ENCODE measurements around the gene TTC28. TPM values are rescaled to one million over a fixed set of nuclear protein-coding genes. Genes with fewer than 3 reads are reported as not detected.
A peak's percentile ranks its signal among the peaks of the same experiment; 100 is the strongest.
"Not testable (repeated sequence)": the region's sequence is repeated elsewhere in the genome, so short reads cannot be mapped to it uniquely, and the experiment has no call there.

Gene TTC28
- total RNA-seq, 1 experiment from 2014 or later = 7.1 TPM

GRCh38 chr22:28105988-28106387, 573.7 kb downstream of the TTC28 start:
- no peak for DNase-seq (ENCODE audit: low read depth)

GRCh38 chr22:28105413-28105812, 574.2 kb downstream of the TTC28 start:
- peak; percentile 27 for DNase-seq (ENCODE audit: low read depth)

- no peak for DNase-seq (ENCODE audit: low read depth)
These were observed 576.0 kb downstream of the TTC28 start for GRCh38 chr22:28103596-28103995.

DNA sequence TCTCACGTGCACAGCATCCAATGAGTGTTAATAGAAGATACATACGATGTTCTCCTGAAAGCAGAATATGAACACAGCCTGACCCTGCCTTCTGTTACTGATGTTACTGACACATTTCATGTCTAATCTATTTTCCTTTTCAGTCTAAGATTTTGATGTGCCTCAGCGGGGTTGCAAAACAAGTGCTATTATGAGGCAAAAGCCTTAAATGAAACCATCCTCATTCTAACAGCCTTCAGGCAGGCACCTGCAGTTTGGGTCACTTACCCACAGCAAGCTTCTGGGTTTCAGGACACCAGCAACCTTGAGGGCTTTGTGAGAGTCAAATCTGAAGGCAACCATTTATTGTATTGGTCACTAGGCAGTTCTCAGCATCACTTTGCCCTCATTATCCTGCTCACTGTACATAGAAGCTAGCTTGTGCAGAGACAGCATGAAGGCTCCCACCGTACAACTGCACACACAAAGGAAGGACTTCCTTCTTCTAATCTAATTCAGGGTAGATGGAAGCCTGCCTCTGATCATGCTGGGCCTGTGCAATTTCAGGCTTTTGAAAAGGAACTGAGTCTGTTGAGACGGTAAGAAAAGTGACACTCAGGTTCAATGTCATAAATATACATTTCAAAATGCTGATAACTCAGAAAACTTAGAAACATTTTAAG, 577.4 kb downstream of the TTC28 start:
- DNase-seq (ENCODE audit: low read depth) = no peak

DNA sequence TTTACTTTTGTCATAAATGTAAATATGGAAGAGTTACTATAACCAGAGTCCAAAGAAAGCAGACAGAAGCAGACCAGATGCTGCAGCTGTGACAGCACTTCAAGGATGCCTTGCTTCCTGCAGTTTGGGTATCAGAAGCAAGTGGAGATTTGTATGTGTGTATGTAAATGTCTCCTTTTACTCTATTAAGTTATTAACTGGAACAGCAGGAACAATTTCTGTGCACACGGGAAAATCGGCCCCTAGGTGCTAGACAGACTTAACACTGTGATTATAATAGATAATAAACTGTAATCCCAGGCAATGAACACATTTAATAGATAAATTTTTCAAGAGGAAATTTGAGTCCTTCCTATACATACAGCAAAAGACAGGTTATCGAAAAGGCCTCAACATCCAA, 582.0 kb downstream of the TTC28 start:
- DNase-seq (ENCODE audit: low read depth) = no peak

GRCh38 chr22:28096161-28096560, 583.5 kb downstream of the TTC28 start:
- DNase-seq (ENCODE audit: low read depth) = no peak

DNA sequence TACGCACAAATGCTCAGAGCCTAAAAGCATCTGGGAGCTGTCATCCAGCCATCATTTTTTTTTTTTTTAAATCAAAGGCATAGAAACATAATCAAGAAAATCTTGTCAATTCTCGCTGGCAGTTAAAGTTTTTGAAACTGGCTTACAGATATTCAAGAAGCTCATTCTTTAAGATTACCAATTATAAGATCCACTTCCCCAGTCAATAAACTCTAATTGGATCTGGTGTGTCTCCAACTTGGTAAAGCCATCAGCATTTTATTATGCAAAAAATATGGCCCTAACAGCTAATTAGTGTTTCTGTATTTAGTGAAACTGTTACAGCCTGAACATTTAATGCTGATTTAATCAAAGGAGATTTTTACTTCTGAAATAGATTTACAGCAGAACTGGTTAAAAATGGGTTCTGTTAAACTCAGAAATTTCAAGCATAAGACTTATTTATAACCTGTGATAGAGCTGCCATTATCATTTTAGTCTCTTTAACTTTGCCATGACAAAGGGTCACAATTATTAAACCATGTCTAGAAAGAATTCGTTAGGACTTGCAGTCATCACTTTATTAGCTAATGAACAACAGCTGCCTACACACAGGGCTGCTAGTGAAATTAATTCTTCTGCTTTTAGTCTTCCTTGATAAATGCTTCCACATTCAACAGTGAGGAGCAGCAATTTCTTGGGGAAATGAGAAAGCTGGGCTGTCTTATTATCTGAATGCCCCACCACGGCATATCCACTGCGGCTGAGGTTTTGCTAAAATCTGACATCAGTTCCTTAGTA, 584.1 kb downstream of the TTC28 start:
- DNase-seq (ENCODE audit: low read depth) = no peak

DNA sequence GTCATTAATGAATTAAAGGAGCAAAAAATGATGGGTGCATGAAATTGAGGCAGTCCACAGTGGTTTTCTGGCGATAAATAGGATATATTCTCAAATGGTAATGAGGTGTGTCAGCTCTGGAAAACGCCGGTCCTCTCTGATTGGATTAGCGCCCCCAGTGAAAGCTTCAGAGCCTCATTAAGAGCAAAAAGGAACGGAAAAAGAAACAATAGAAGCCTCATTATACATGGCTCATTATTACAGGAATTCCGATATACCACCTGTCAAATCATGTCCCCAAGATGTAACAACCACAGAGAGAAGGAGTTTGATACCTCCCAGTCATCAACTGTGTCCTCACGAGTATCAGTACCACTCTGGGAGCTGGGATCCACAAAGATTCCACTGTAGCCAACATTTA, 584.9 kb downstream of the TTC28 start:
- DNase-seq (ENCODE audit: low read depth) = no peak

GRCh38 chr22:28093711-28094110, 585.9 kb downstream of the TTC28 start:
- DNase-seq (ENCODE audit: low read depth) = no peak

GRCh38 chr22:28091486-28091885, 588.2 kb downstream of the TTC28 start:
- DNase-seq (ENCODE audit: low read depth) = no peak

DNA sequence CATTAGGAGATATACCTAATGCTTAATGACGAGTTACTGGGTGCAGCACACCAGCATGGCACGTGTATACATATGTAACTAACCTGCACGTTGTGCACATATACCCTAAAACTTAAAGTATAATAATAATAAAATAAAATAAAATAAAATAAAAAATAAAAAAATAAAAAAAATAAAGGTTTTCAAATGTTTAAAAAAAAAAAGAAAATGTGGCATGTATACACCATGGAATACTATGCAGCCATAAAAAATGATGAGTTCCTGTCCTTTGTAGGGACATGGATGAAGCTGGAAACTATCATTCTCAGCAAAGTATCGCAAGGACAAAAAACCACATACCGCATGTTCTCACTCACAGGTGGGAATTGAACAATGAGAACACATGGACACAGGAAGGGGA, 590.1 kb downstream of the TTC28 start:
- not testable (repeated sequence) for DNase-seq (ENCODE audit: low read depth)

DNA sequence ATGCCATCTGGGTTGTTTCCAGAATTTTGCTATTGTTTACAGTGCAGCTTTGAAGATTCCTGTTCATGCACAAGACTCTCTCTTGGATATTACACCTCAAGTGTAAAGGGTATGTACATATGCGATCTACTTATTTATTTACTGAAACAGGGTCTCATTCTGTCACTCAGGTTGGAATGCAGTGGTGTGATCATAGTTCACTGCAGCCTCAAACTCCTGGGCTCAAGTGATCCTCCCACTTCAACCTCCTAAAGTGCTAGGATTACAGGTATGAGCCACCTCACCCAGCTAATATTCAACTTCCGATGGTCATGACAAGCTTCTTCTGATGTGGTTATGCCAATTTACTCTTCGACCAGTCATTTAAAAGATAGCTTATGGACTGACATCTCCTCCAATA, 602.5 kb downstream of the TTC28 start:
- DNase-seq (ENCODE audit: low read depth) = no peak

DNA sequence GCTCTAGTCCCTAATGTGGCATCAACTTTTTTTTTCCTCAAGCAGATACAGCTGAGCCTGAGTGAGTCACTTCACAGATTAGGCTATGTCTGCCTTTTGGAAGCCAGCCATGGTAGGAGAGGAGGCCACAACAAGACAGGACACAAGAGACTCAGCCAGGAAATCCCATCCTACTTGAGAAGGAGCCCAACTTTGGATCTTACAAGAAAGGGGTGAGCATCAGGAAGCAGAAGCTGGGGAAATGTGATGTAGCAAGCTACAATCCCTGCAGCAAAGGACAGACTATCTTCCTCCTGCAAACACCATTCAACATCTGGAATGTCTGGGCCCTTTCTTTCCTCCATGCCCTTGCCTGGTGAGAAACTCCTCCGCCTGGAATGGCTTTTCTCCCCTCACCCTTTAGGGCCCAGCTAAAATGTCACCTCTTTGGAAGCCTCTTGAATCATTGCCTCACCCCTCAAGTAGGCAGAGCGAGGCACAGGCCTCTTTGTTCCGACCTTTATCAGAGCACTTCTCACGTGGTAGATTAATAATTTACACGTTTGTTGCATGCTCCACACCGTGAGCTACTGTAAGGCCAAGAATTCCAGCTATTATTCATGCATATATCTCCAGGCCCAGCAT, 604.2 kb downstream of the TTC28 start:
- peak; percentile 81 for DNase-seq (ENCODE audit: low read depth)

GRCh38 chr22:28074526-28074925, 605.1 kb downstream of the TTC28 start:
- no peak for DNase-seq (ENCODE audit: low read depth)

DNA sequence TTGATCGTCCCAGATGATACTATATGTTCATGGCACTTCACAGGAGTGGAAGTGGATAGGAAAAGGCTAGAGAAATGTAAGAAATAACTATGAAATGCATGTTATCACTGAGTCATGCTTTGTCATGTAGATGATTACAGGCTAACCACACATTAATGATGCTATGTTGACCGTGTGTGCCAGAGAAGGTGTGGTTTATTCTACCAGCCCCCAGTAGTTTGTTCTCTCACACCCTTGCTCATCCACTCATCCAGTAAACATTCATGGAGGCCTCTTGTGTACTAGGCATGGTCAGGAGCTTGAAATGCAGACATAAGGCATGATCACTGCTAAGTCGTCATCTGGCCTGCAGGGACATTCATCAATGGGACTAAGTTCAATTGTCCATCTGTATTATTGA, 607.6 kb downstream of the TTC28 start:
- peak; percentile 35 for DNase-seq (ENCODE audit: low read depth)

- DNase-seq (ENCODE audit: low read depth) = no peak
These were observed 610.8 kb downstream of the TTC28 start for GRCh38 chr22:28068826-28069225.

GRCh38 chr22:28064920-28065319, 614.7 kb downstream of the TTC28 start:
- DNase-seq (ENCODE audit: low read depth) = peak; percentile 15

GRCh38 chr22:28063656-28064055, 616.0 kb downstream of the TTC28 start:
- no peak for DNase-seq (ENCODE audit: low read depth)

DNA sequence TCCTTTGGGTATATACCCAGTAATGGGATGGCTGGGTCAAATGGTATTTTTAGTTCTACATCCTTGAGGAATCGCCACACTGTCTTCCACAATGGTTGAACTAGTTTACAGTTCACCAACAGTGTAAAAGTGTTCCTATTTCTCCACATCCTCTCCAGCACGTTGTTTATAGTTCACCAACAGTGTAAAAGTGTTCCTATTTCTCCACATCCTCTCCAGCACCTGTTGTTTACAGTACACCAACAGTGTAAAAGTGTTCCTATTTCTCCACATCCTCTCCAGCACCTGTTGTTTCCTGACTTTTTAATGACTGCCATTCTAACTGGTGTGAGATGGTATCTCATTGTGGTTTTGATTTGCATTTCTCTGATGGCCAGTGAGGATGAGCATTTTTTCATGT, 619.0 kb downstream of the TTC28 start:
- DNase-seq (ENCODE audit: low read depth) = not testable (repeated sequence)

- no peak for DNase-seq (ENCODE audit: low read depth)
These were observed 621.6 kb downstream of the TTC28 start for GRCh38 chr22:28058036-28058435.

- DNase-seq (ENCODE audit: low read depth) = no peak
These were observed 624.8 kb downstream of the TTC28 start for GRCh38 chr22:28054819-28055208.

DNA sequence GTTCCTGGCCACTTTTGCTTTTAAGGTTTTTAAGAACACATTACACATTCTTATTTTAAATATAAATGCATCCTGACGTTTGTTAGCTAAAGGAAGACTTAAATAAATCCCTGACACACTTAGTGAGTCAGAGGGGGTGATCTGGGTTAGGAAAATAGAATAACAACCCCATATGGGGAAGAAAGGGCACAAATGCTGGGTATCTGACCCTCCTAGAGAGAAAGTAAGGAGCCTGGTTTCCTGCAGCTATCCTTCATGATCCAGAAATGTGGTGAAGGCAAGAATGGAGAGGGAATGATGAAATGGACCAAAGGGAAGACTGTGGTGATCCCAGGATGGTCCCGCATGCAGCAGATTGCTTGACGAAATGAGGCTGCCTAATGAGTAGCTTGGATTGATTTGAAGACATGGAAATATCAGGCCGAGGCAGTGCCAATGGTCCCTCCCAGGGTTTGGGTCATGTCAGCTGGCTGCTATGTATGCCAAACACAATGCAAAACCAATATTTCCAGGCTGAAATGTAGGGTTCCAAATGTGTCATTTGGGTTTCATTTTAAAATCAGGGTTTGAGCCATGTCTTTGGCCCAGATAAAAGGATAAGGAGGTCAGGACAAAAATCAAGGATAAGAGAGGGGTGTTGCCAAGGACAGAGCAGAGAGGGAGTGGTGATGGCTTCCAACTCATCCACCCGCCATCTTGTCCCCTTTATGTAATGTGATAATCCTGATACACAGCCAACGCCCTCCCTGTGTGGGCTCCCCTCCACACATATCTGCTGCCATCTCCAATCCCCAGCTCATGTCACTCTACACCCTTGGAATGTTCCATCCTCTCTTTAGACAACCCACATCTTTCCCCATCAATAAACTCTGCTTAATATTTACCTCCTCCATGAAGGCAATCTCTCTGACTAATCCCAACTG, 625.5 kb downstream of the TTC28 start:
- no peak for DNase-seq (ENCODE audit: low read depth)

All from Daoy (cell line).